CD4-positive, CD25-positive, alpha-beta regulatory T cell (primary cell): ENCODE results near the gene GAP43. TPM values are rescaled to one million over a fixed set of nuclear protein-coding genes. Genes with fewer than 3 reads are reported as not detected.

Experiments used
- ATAC-seq, 2 donors: fragments of 150-1000 bp; cut with Tn5 transposase; one replicate each; pipeline ENCODE4 v1.10.0; 2021; ENCODE audit warnings: low read depth in 2 of 2, moderate number of reproducible peaks in 2 of 2, moderate library complexity in 1 of 2
- DNase-seq, 3 donors: peaks; one replicate each; pipeline versions ENCODE4 v3.0.0 to v3.0.0-alpha.2; 2012 to 2022; ENCODE audit warnings: mixed read lengths in 1 of 3
- H3K27ac ChIP-seq: one replicate; pipeline ENCODE4 v1.7.0; 2013; ENCODE audit warnings: mild to moderate bottlenecking, low read length; ENCODE audit not compliant: insufficient read depth, poor library complexity, severe bottlenecking
- H3K27me3 ChIP-seq: one replicate; pipeline ENCODE4 v1.7.0; 2013; ENCODE audit warnings: low read length; ENCODE audit not compliant: control insufficient read depth, insufficient read depth
- H3K36me3 ChIP-seq: one replicate; pipeline ENCODE4 v1.7.0; 2013; ENCODE audit warnings: mild to moderate bottlenecking, low read length, moderate library complexity; ENCODE audit not compliant: control insufficient read depth, insufficient read depth
- H3K4me1 ChIP-seq: 2 replicates; pipeline ENCODE4 v1.7.0; 2013; ENCODE audit warnings: mild to moderate bottlenecking, low read length; ENCODE audit not compliant: insufficient read depth, control insufficient read depth, poor library complexity, severe bottlenecking
- H3K4me3 ChIP-seq: one replicate; pipeline ENCODE4 v1.7.0; 2013; ENCODE audit warnings: low read depth, mild to moderate bottlenecking, low read length, moderate library complexity
- H3K9me3 ChIP-seq, 2 experiments: 1 replicate in 1 of 2; 2 replicates in 1 of 2; pipeline ENCODE4 v1.7.0; 2013; ENCODE audit warnings: low read length in 2 of 2, mild to moderate bottlenecking in 1 of 2, moderate library complexity in 1 of 2; ENCODE audit not compliant: control insufficient read depth in 2 of 2
- H3K27ac Mint-ChIP-seq, 3 donors: one replicate each; pipeline ENCODE4 v1.8.0; 2020 to 2022; ENCODE audit warnings: mild to moderate bottlenecking in 3 of 3, mixed read lengths in 3 of 3, moderate library complexity in 2 of 3
- H3K27me3 Mint-ChIP-seq: one replicate; pipeline ENCODE4 v1.8.0; 2022; ENCODE audit warnings: mild to moderate bottlenecking, mixed read lengths
- H3K36me3 Mint-ChIP-seq: one replicate; pipeline ENCODE4 v1.8.0; 2020; ENCODE audit warnings: mixed read lengths
- H3K4me1 Mint-ChIP-seq, 4 donors: one replicate each; pipeline ENCODE4 v1.8.0; 2020 to 2022; ENCODE audit warnings: mixed read lengths in 4 of 4, mild to moderate bottlenecking in 1 of 4
- H3K4me3 Mint-ChIP-seq, 4 donors: one replicate each; pipeline ENCODE4 v1.8.0; 2020 to 2022; ENCODE audit warnings: mild to moderate bottlenecking in 4 of 4, mixed read lengths in 4 of 4, moderate library complexity in 3 of 4
- H3K9me3 Mint-ChIP-seq, 7 donors: one replicate each; pipeline ENCODE4 v1.8.0; 2020 to 2022; ENCODE audit warnings: mixed read lengths in 7 of 7, mild to moderate bottlenecking in 3 of 7, moderate library complexity in 2 of 7
- polyA plus RNA-seq, 4 donors: library from polyadenylated mRNA; unstranded; fragments of 300-500 nt; fragmentation: Illumina TruSeq; gene quantifications; one replicate each; pipeline ENCODE4 v1.2.3, GENCODE V29; 2021
- total RNA-seq: library from RNA; stranded (reverse); gene quantifications from one replicate; pipeline ENCODE4 v1.2.3, GENCODE V29; 2022

Gene GAP43
- total and polyA plus RNA-seq, 5 donors from 2014 or later, result not detected

- H3K36me3 ChIP-seq, result no peaks in the 10 kb centered on the region
- Mint-ChIP-seq H3K9me3 (peaks cover 0 to 1% (median 0%) of the 10 kb centered on the region in 7 donors), H3K36me3 (no peaks in the 10 kb centered on the region), H3K27ac (peak overlapping the region in 1 of 3 donors; percentile 8), H3K4me3 (no peak overlapping the region), H3K4me1 (peaks cover 0 to 12% (median 2%) of the 10 kb centered on the region in 4 donors), H3K27me3 (peaks cover 31% of the 10 kb centered on the region)
- no peak for DNase-seq
- peaks cover 23% of the 10 kb centered on the region for H3K27me3 ChIP-seq
- ATAC-seq, result no peak
- no peaks in the 10 kb centered on the region for H3K9me3 ChIP-seq
- H3K4me3 ChIP-seq, result no peak overlapping the region
- H3K27ac ChIP-seq, result no peak overlapping the region
- no peaks in the 10 kb centered on the region for H3K4me1 ChIP-seq
These were observed 875 bp downstream of the GAP43 start for GRCh38 chr3:115624029-115624741.

- no peak overlapping the region for H3K27ac Mint-ChIP-seq
- Histone ChIP-seq H3K9me3 (no peaks in the 10 kb centered on the region), H3K4me3 (no peak overlapping the region), H3K4me1 (no peaks in the 10 kb centered on the region), H3K27me3 (peaks cover 23% of the 10 kb centered on the region), H3K36me3 (no peaks in the 10 kb centered on the region), H3K27ac (no peak overlapping the region)
- no peaks in the 10 kb centered on the region for H3K36me3 Mint-ChIP-seq
- peaks cover 31% of the 10 kb centered on the region for H3K27me3 Mint-ChIP-seq
- DNase-seq (no peak), ATAC-seq (no peak)
- peaks cover 0 to 12% (median 2%) of the 10 kb centered on the region in 4 donors for H3K4me1 Mint-ChIP-seq
- H3K4me3 Mint-ChIP-seq, result no peak overlapping the region
- H3K9me3 Mint-ChIP-seq, result peaks cover 0 to 1% (median 0%) of the 10 kb centered on the region in 7 donors
These were observed 1.6 kb downstream of the GAP43 start for GRCh38 chr3:115624901-115625300.

GRCh38 chr3:115626006-115626409 is 2.7 kb downstream of the GAP43 start:
- H3K4me1 ChIP-seq, result no peaks in the 10 kb centered on the region
- no peak overlapping the region for H3K27ac ChIP-seq
- no peak overlapping the region for H3K4me3 Mint-ChIP-seq
- H3K27me3 Mint-ChIP-seq, result peaks cover 35% of the 10 kb centered on the region
- DNase-seq (no peak), ATAC-seq (no peak)
- H3K9me3 Mint-ChIP-seq, result peaks cover 0 to 1% (median 0%) of the 10 kb centered on the region in 7 donors
- no peak overlapping the region for H3K4me3 ChIP-seq
- no peaks in the 10 kb centered on the region for H3K36me3 ChIP-seq
- no peaks in the 10 kb centered on the region for H3K9me3 ChIP-seq
- peaks cover 26% of the 10 kb centered on the region for H3K27me3 ChIP-seq
- H3K27ac Mint-ChIP-seq, result no peak overlapping the region
- H3K4me1 Mint-ChIP-seq, result peaks cover 0 to 12% (median 2%) of the 10 kb centered on the region in 4 donors
- H3K36me3 Mint-ChIP-seq, result no peaks in the 10 kb centered on the region

- peaks cover 0 to 12% (median 2%) of the 10 kb centered on the region in 4 donors for H3K4me1 Mint-ChIP-seq
- DNase-seq (no peak), ATAC-seq (no peak)
- peaks cover 35% of the 10 kb centered on the region for H3K27me3 Mint-ChIP-seq
- no peak overlapping the region for H3K27ac ChIP-seq
- no peak overlapping the region for H3K27ac Mint-ChIP-seq
- peaks cover 0 to 1% (median 0%) of the 10 kb centered on the region in 7 donors for H3K9me3 Mint-ChIP-seq
- H3K4me3 Mint-ChIP-seq, result no peak overlapping the region
- no peaks in the 10 kb centered on the region for H3K4me1 ChIP-seq
- H3K36me3 Mint-ChIP-seq, result no peaks in the 10 kb centered on the region
- no peak overlapping the region for H3K4me3 ChIP-seq
- no peaks in the 10 kb centered on the region for H3K9me3 ChIP-seq
- no peaks in the 10 kb centered on the region for H3K36me3 ChIP-seq
- peaks cover 26% of the 10 kb centered on the region for H3K27me3 ChIP-seq
These were observed 3.4 kb downstream of the GAP43 start for GRCh38 chr3:115626721-115627120.

GRCh38 chr3:115627180-115628074 is 4.1 kb downstream of the GAP43 start:
- no peaks in the 10 kb centered on the region for H3K36me3 ChIP-seq
- H3K4me3 ChIP-seq, result no peak overlapping the region
- Mint-ChIP-seq H3K27ac (no peak overlapping the region), H3K4me1 (peaks cover 0 to 12% (median 2%) of the 10 kb centered on the region in 4 donors), H3K36me3 (no peaks in the 10 kb centered on the region), H3K4me3 (no peak overlapping the region), H3K27me3 (peaks cover 31% of the 10 kb centered on the region), H3K9me3 (peaks cover 0 to 1% (median 0%) of the 10 kb centered on the region in 7 donors)
- no peak for DNase-seq
- ATAC-seq, result no peak
- no peaks in the 10 kb centered on the region for H3K9me3 ChIP-seq
- H3K27me3 ChIP-seq, result peaks cover 24% of the 10 kb centered on the region
- no peaks in the 10 kb centered on the region for H3K4me1 ChIP-seq
- H3K27ac ChIP-seq, result no peak overlapping the region

- H3K36me3 Mint-ChIP-seq, result no peaks in the 10 kb centered on the region
- no peak for DNase-seq
- no peaks in the 10 kb centered on the region for H3K9me3 ChIP-seq
- H3K4me3 Mint-ChIP-seq, result no peak overlapping the region
- H3K4me1 ChIP-seq, result no peaks in the 10 kb centered on the region
- peaks cover 0 to 10% (median 2%) of the 10 kb centered on the region in 4 donors for H3K4me1 Mint-ChIP-seq
- no peaks in the 10 kb centered on the region for H3K36me3 ChIP-seq
- no peak overlapping the region for H3K27ac Mint-ChIP-seq
- no peak for ATAC-seq
- H3K27ac ChIP-seq, result no peak overlapping the region
- no peak overlapping the region for H3K4me3 ChIP-seq
- H3K27me3 ChIP-seq, result peaks cover 24% of the 10 kb centered on the region
- peaks cover 0 to 1% (median 0%) of the 10 kb centered on the region in 7 donors for H3K9me3 Mint-ChIP-seq
- H3K27me3 Mint-ChIP-seq, result peaks cover 28% of the 10 kb centered on the region
These were observed 4.7 kb downstream of the GAP43 start for GRCh38 chr3:115628075-115628412.

GRCh38 chr3:115630850-115631249 is 7.5 kb downstream of the GAP43 start:
- Mint-ChIP-seq H3K4me1 (no peaks in the 10 kb centered on the region), H3K4me3 (no peak overlapping the region), H3K27me3 (peaks cover 19% of the 10 kb centered on the region), H3K9me3 (peaks cover 0 to 1% (median 0%) of the 10 kb centered on the region in 7 donors), H3K27ac (no peak overlapping the region), H3K36me3 (no peaks in the 10 kb centered on the region)
- Histone ChIP-seq H3K4me3 (no peak overlapping the region), H3K36me3 (no peaks in the 10 kb centered on the region), H3K4me1 (no peaks in the 10 kb centered on the region), H3K27me3 (peaks cover 8% of the 10 kb centered on the region), H3K27ac (no peak overlapping the region), H3K9me3 (no peaks in the 10 kb centered on the region)
- DNase-seq (no peak), ATAC-seq (no peak)
